Mesendoderm (in vitro differentiated cells): ENCODE measurements around the gene HELZ.

Experiments used
- DNase-seq: peaks from one replicate; pipeline ENCODE4 v3.0.0; 2013
- H2AK5ac ChIP-seq: 2 replicates; pipeline ENCODE4 v1.6.1; 2013; ENCODE audit warnings: low read length, inconsistent platforms
- H2BK120ac ChIP-seq: 2 replicates; pipeline ENCODE4 v1.6.1; 2013; ENCODE audit warnings: low read depth, mild to moderate bottlenecking, low read length, moderate library complexity, mixed read lengths
- H2BK15ac ChIP-seq: replicated peaks from 2 replicates; pipeline ENCODE4 v1.6.1; 2013; ENCODE audit warnings: low read depth, mild to moderate bottlenecking, moderate library complexity
- H2BK5ac ChIP-seq: 2 replicates; pipeline ENCODE4 v1.6.1; 2013; ENCODE audit warnings: low read length, inconsistent platforms
- H3K18ac ChIP-seq: 2 replicates; pipeline ENCODE4 v1.6.1; 2013; ENCODE audit warnings: mild to moderate bottlenecking, low read length, mixed read lengths
- H3K23ac ChIP-seq: one replicate; pipeline ENCODE4 v1.6.1; 2013; ENCODE audit warnings: low read length
- H3K27ac ChIP-seq: 2 replicates; pipeline ENCODE4 v1.5.1; 2013; ENCODE audit warnings: low read depth, mild to moderate bottlenecking, inconsistent platforms, low read length, moderate library complexity
- H3K27me3 ChIP-seq: 2 replicates; pipeline ENCODE4 v1.6.1; 2013; ENCODE audit warnings: low read length, control low read depth, mild to moderate bottlenecking, inconsistent platforms; ENCODE audit not compliant: insufficient read depth, poor library complexity
- H3K36me3 ChIP-seq: 2 replicates; pipeline ENCODE4 v1.6.1; 2013; ENCODE audit warnings: low read length, inconsistent platforms; ENCODE audit not compliant: control insufficient read depth, insufficient read depth
- H3K4ac ChIP-seq: one replicate; pipeline ENCODE4 v1.6.1; 2013; ENCODE audit warnings: low read depth, mild to moderate bottlenecking, low read length, moderate library complexity
- H3K4me1 ChIP-seq: 2 replicates; pipeline ENCODE4 v1.6.1; 2013; ENCODE audit warnings: low read depth, low read length, inconsistent platforms; ENCODE audit not compliant: control insufficient read depth
- H3K4me2 ChIP-seq: 2 replicates; pipeline ENCODE4 v1.6.1; 2013; ENCODE audit warnings: low read length
- H3K4me3 ChIP-seq: 2 replicates; pipeline ENCODE4 v1.5.1; 2013; ENCODE audit warnings: mild to moderate bottlenecking, low read length
- H3K56ac ChIP-seq: one replicate; pipeline ENCODE4 v1.6.1; 2013; ENCODE audit warnings: low read length
- H3K79me1 ChIP-seq: 2 replicates; pipeline ENCODE4 v1.6.1; 2013; ENCODE audit warnings: low read length, inconsistent platforms
- H3K79me2 ChIP-seq: 2 replicates; pipeline ENCODE4 v1.6.1; 2013; ENCODE audit warnings: mild to moderate bottlenecking, low read length; ENCODE audit not compliant: control insufficient read depth, insufficient read depth
- H3K9ac ChIP-seq: 2 replicates; pipeline ENCODE4 v1.6.1; 2013; ENCODE audit warnings: low read length, inconsistent platforms
- H4K5ac ChIP-seq: one replicate; pipeline ENCODE4 v1.6.1; 2013; ENCODE audit warnings: low read length
- H4K8ac ChIP-seq: one replicate; pipeline ENCODE4 v1.6.1; 2013; ENCODE audit warnings: low read depth, mild to moderate bottlenecking, control low read depth, low read length, moderate library complexity
- WGBS: extraction: QIAGEN DNeasy Blood & Tissue Kit; methylation state at CpG from one replicate; pipeline ENCODE4 v1.1.7; 2013; ENCODE audit warnings: low lambda C conversion rate, missing lambda C conversion rate; ENCODE audit not compliant: insufficient coverage; ENCODE audit errors: extremely low coverage; 5-methylcytosine and 5-hydroxymethylcytosine counted together

The HELZ gene

DNA sequence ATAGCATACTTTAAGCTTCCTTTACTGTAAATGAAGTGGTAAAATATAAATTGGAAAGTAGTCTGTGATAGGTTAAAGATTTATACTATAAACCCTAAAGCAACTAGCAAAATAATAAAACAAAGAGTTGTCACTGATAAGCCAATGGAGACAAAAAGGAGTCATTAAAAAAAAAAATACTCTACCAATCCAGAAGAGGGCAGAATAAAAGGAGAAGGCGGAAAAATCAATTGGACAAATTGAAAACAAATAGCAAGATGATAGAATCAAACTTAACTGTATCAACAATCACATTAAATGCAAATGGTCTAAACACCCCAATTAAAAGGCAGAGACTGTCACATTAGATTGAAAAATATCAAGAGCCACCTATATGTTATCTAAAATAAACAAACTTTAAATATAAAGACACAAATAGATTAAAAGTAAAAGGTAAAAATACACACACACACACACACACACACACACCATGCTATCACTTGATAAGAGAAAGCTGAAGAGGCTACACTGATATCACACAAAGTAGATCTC, 128.9 kb downstream of the HELZ start:
- H3K23ac ChIP-seq = no peak overlapping the region

DNA sequence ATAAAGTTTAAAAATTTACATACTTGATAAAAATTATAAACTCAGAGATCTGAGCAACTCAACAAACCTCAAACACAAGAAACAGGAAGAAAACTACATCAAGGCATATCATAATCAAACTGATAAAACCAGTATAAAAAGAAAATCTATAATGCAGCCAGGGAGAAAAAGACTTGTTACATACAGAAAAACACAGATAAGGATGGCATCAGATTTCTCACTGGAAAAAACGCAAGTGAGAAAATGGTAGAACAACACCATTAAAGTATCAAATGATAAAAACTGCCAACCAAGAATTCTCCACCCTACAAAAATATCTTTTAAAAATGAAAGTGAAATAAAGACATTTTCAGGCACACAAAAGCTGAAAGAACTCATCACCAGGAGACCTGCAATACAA, 129.6 kb downstream of the HELZ start:
- H3K4me2 ChIP-seq = no peak overlapping the region
- no peaks in the 10 kb centered on the region for H3K27me3 ChIP-seq
- WGBS = no CpG with 5 or more reads among the region's 1 CpG
- H4K8ac ChIP-seq = no peak overlapping the region
- H3K36me3 ChIP-seq = peaks cover 3% of the 10 kb centered on the region
- H3K79me1 ChIP-seq = peaks cover 1% of the 10 kb centered on the region
- no peak overlapping the region for H3K27ac ChIP-seq
- H3K18ac ChIP-seq = no peak overlapping the region
- no peak overlapping the region for H2BK120ac ChIP-seq
- H3K23ac ChIP-seq = no peak overlapping the region
- no peak overlapping the region for H3K4me3 ChIP-seq
- no peak overlapping the region for H2BK15ac ChIP-seq
- H3K4ac ChIP-seq = no peak overlapping the region
- no peak overlapping the region for H3K9ac ChIP-seq
- no peak overlapping the region for H2BK5ac ChIP-seq
- no peak overlapping the region for H4K5ac ChIP-seq
- H3K79me2 ChIP-seq = no peaks in the 10 kb centered on the region
- H3K4me1 ChIP-seq = no peaks in the 10 kb centered on the region
- H2AK5ac ChIP-seq = no peak overlapping the region
- no peak for DNase-seq
- no peak overlapping the region for H3K56ac ChIP-seq

More for the DNA sequence above, 128.9 kb downstream of the HELZ start:
- Histone ChIP-seq H2BK120ac (no peak overlapping the region), H3K79me1 (peaks cover 1% of the 10 kb centered on the region), H3K79me2 (no peaks in the 10 kb centered on the region), H3K4me1 (no peaks in the 10 kb centered on the region), H3K27ac (no peak overlapping the region), H3K56ac (no peak overlapping the region), H3K4me2 (no peak overlapping the region), H4K5ac (no peak overlapping the region), H3K4me3 (no peak overlapping the region), H2AK5ac (no peak overlapping the region), H3K27me3 (no peaks in the 10 kb centered on the region), H3K18ac (no peak overlapping the region), H4K8ac (no peak overlapping the region), H3K4ac (no peak overlapping the region), H3K36me3 (peaks cover 3% of the 10 kb centered on the region), H3K9ac (no peak overlapping the region), H2BK5ac (no peak overlapping the region), H2BK15ac (no peak overlapping the region)
- no CpG with 5 or more reads among the region's 1 CpG for WGBS
- no peak for DNase-seq

- Histone ChIP-seq H2AK5ac (no peak overlapping the region), H3K23ac (no peak overlapping the region), H3K4me3 (no peak overlapping the region), H3K4me1 (no peaks in the 10 kb centered on the region), H4K8ac (no peak overlapping the region), H3K27me3 (no peaks in the 10 kb centered on the region), H3K56ac (no peak overlapping the region), H3K79me2 (no peaks in the 10 kb centered on the region), H3K27ac (no peak overlapping the region), H2BK120ac (no peak overlapping the region), H3K9ac (no peak overlapping the region), H2BK15ac (no peak overlapping the region), H3K36me3 (peaks cover 1% of the 10 kb centered on the region), H3K4me2 (no peak overlapping the region), H3K18ac (no peak overlapping the region), H4K5ac (no peak overlapping the region), H2BK5ac (no peak overlapping the region), H3K4ac (no peak overlapping the region), H3K79me1 (peaks cover 1% of the 10 kb centered on the region)
- no CpG with 5 or more reads among the region's 5 CpGs for WGBS
- no peak for DNase-seq
These were observed 131.5 kb downstream of the HELZ start for GRCh38 chr17:67113486-67113885.

DNA sequence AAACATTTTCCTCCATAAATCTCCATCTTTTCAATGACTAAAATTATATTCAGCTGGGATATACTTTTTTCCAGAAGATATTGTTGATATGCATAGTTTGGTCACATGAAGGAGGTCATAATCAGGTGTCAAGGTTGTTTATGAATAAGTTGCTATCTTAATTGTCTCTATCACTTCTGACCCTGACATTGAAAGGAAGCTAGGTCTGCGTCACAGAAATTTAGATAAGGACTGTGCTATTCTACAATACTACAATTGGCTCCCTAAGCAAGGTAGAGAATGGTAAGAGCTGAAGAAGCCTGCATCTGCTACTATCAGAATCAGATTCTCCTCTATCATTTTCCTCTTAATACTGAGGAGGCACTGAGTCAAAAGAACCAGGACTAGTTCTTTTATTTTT, 133.2 kb downstream of the HELZ start:
- no peak overlapping the region for H3K4me2 ChIP-seq
- no peak overlapping the region for H4K5ac ChIP-seq
- H2BK120ac ChIP-seq = no peak overlapping the region
- no CpG with 5 or more reads among the region's 1 CpG for WGBS
- no peak overlapping the region for H3K9ac ChIP-seq
- H4K8ac ChIP-seq = no peak overlapping the region
- H2BK15ac ChIP-seq = no peak overlapping the region
- H2AK5ac ChIP-seq = no peak overlapping the region
- H3K27ac ChIP-seq = no peak overlapping the region
- H3K18ac ChIP-seq = no peak overlapping the region
- peaks cover 1% of the 10 kb centered on the region for H3K79me1 ChIP-seq
- H3K36me3 ChIP-seq = peaks cover 5% of the 10 kb centered on the region
- H3K4me3 ChIP-seq = no peak overlapping the region
- no peak for DNase-seq
- no peaks in the 10 kb centered on the region for H3K4me1 ChIP-seq
- H3K23ac ChIP-seq = no peak overlapping the region
- no peak overlapping the region for H2BK5ac ChIP-seq
- no peaks in the 10 kb centered on the region for H3K27me3 ChIP-seq
- no peak overlapping the region for H3K56ac ChIP-seq
- H3K79me2 ChIP-seq = no peaks in the 10 kb centered on the region
- no peak overlapping the region for H3K4ac ChIP-seq

DNA sequence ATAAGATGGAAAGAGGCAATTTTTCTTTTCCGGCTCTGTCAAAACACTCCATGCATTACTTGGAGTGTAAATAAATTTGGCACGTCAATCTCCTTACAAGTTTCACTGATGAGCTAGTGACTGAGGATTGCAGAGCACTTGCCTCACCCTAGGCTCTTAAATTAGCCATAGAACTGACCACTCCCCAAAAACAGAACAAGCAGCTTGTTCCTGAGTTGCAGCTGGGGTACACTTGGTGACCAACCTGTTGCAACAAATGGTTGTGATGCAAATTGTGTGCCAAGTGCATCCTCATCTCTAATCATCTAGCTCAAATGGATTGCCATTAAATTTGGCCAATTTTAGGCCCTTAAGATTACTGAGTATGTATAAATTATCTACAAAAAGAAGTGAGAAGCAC, 133.7 kb downstream of the HELZ start:
- no CpG with 5 or more reads among the region's 2 CpGs for WGBS
- peak; percentile 10 for DNase-seq

DNA sequence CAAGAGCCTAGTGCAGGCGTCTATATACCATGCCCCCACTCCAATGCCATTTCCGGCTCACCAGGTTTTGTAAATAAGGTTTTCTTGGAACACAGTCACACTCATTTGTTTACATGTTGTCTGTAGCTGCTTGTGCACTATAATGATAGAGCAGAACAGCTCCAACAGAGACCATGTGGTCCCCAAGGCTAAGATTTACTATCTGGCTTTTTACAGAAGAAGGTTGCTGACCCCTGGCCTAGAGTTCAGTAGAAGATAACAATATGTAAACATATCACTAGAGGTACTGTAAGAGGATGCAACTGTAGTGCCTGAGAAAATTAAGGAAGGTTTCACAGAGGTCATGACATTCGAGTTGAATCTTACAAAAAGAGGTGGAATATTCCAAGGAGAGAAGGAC, 134.4 kb downstream of the HELZ start:
- Histone ChIP-seq H3K36me3 (peaks cover 5% of the 10 kb centered on the region), H3K4me2 (no peak overlapping the region), H3K4me1 (no peaks in the 10 kb centered on the region), H3K4ac (no peak overlapping the region), H3K9ac (no peak overlapping the region), H2BK15ac (no peak overlapping the region), H3K18ac (no peak overlapping the region), H2BK5ac (no peak overlapping the region), H3K27ac (no peak overlapping the region), H3K79me1 (peaks cover 1% of the 10 kb centered on the region), H4K5ac (no peak overlapping the region), H3K4me3 (no peak overlapping the region), H4K8ac (no peak overlapping the region), H3K27me3 (no peaks in the 10 kb centered on the region), H3K79me2 (no peaks in the 10 kb centered on the region), H2AK5ac (no peak overlapping the region), H3K23ac (no peak overlapping the region), H2BK120ac (no peak overlapping the region), H3K56ac (no peak overlapping the region)
- no CpG with 5 or more reads among the region's 3 CpGs for WGBS
- DNase-seq = no peak

More for the DNA sequence above, 133.7 kb downstream of the HELZ start:
- Histone ChIP-seq H3K27ac (no peak overlapping the region), H3K4ac (no peak overlapping the region), H2BK5ac (no peak overlapping the region), H3K4me1 (no peaks in the 10 kb centered on the region), H3K36me3 (peaks cover 5% of the 10 kb centered on the region), H3K27me3 (no peaks in the 10 kb centered on the region), H3K4me2 (no peak overlapping the region), H4K8ac (no peak overlapping the region), H3K79me1 (peaks cover 1% of the 10 kb centered on the region), H3K4me3 (no peak overlapping the region), H3K18ac (no peak overlapping the region), H4K5ac (no peak overlapping the region), H2AK5ac (no peak overlapping the region), H3K9ac (no peak overlapping the region), H3K79me2 (no peaks in the 10 kb centered on the region), H3K56ac (no peak overlapping the region), H3K23ac (no peak overlapping the region), H2BK15ac (no peak overlapping the region), H2BK120ac (no peak overlapping the region)
